Neuronal stem cell (in vitro differentiated cells): ENCODE measurements around the gene LEPR.

ENCODE experiments used
- DNase-seq: peaks from one replicate; pipeline ENCODE4 v3.0.0-alpha.2; 2013; ENCODE audit warnings: low spot score
- H2AFZ ChIP-seq: one replicate; pipeline ENCODE4 v1.6.1; 2013; ENCODE audit warnings: mild to moderate bottlenecking, low read length, inconsistent platforms
- H2AK5ac ChIP-seq: 2 replicates; pipeline ENCODE4 v1.6.1; 2013; ENCODE audit warnings: low read depth, mild to moderate bottlenecking, inconsistent platforms, low read length, moderate library complexity, mixed read lengths
- H2BK120ac ChIP-seq: 2 replicates; pipeline ENCODE4 v1.6.1; 2013; ENCODE audit warnings: low read depth, mild to moderate bottlenecking, inconsistent platforms, low read length, moderate library complexity, mixed read lengths
- H2BK12ac ChIP-seq: one replicate; pipeline ENCODE4 v1.6.1; 2013; ENCODE audit warnings: low read length, inconsistent platforms
- H2BK15ac ChIP-seq: 2 replicates; pipeline ENCODE4 v1.6.1; 2013; ENCODE audit warnings: mild to moderate bottlenecking, low read length, inconsistent platforms, mixed read lengths
- H2BK5ac ChIP-seq: one replicate; pipeline ENCODE4 v1.6.1; 2013; ENCODE audit warnings: inconsistent platforms, mild to moderate bottlenecking, low read length, moderate library complexity
- H3K14ac ChIP-seq: one replicate; pipeline ENCODE4 v1.6.1; 2013; ENCODE audit warnings: low read length, inconsistent platforms
- H3K18ac ChIP-seq: 2 replicates; pipeline ENCODE4 v1.6.1; 2013; ENCODE audit warnings: low read length, inconsistent platforms
- H3K23ac ChIP-seq: 2 replicates; pipeline ENCODE4 v1.6.1; 2013; ENCODE audit warnings: low read depth, mild to moderate bottlenecking, mixed read lengths, low read length, inconsistent platforms; ENCODE audit not compliant: poor library complexity
- H3K27ac ChIP-seq: replicated peaks from 3 replicates; pipeline ENCODE4 v1.5.1; 2013; ENCODE audit warnings: low read length, inconsistent platforms
- H3K27me3 ChIP-seq, 3 experiments: 2 replicates each; pipeline ENCODE4 v1.6.1; 2013; ENCODE audit warnings: low read length in 3 of 3, mild to moderate bottlenecking in 2 of 3, inconsistent platforms in 1 of 3, low read depth in 1 of 3, mixed read lengths in 1 of 3, moderate library complexity in 1 of 3; ENCODE audit not compliant: control insufficient read depth in 3 of 3, insufficient read depth in 3 of 3
- H3K36me3 ChIP-seq, 2 donors: replicated peaks in 1 of 2; 2 replicates each; pipeline ENCODE4 v1.6.1; 2013; ENCODE audit warnings: low read length in 2 of 2; ENCODE audit not compliant: control insufficient read depth in 2 of 2, insufficient read depth in 2 of 2
- H3K4ac ChIP-seq: 2 replicates; pipeline ENCODE4 v1.6.1; 2013; ENCODE audit warnings: inconsistent platforms, mild to moderate bottlenecking, low read length, moderate library complexity
- H3K4me1 ChIP-seq, 2 donors: 1 replicate in 1 of 2; 2 replicates in 1 of 2; pipeline ENCODE4 v1.6.1; 2013; ENCODE audit warnings: low read length in 2 of 2, low read depth in 1 of 2; ENCODE audit not compliant: control insufficient read depth in 2 of 2, insufficient read depth in 1 of 2
- H3K4me2 ChIP-seq: one replicate; pipeline ENCODE4 v1.6.1; 2013; ENCODE audit warnings: mild to moderate bottlenecking, low read length, inconsistent platforms; ENCODE audit not compliant: insufficient read depth, poor library complexity, severe bottlenecking
- H3K4me3 ChIP-seq, 2 donors: 2 replicates each; pipeline ENCODE4 v1.5.1; 2013; ENCODE audit warnings: low read length in 2 of 2, mild to moderate bottlenecking in 2 of 2, inconsistent platforms in 1 of 2, moderate library complexity in 1 of 2
- H3K79me1 ChIP-seq: one replicate; pipeline ENCODE4 v1.6.1; 2013; ENCODE audit warnings: low read depth, mild to moderate bottlenecking, inconsistent platforms, low read length, moderate library complexity
- H3K9ac ChIP-seq: one replicate; pipeline ENCODE4 v1.6.1; 2013; ENCODE audit warnings: mild to moderate bottlenecking, low read depth, low read length, inconsistent platforms; ENCODE audit not compliant: poor library complexity
- H3K9me3 ChIP-seq, 2 donors: replicated peaks in 1 of 2; 2 replicates each; pipeline versions ENCODE3 to v1.6.1; 2013; ENCODE audit warnings: low read length in 2 of 2, mild to moderate bottlenecking in 2 of 2, inconsistent platforms in 1 of 2, low read depth in 1 of 2, mixed read lengths in 1 of 2, moderate library complexity in 1 of 2; ENCODE audit not compliant: control insufficient read depth in 2 of 2, insufficient read depth in 1 of 2
- H4K8ac ChIP-seq: one replicate; pipeline ENCODE4 v1.6.1; 2013; ENCODE audit warnings: low read depth, mild to moderate bottlenecking, inconsistent platforms, low read length, moderate library complexity
- H4K91ac ChIP-seq: one replicate; pipeline ENCODE4 v1.6.1; 2013; ENCODE audit warnings: low read length, low read depth, mild to moderate bottlenecking, inconsistent platforms; ENCODE audit not compliant: poor library complexity
- WGBS, 2 donors: extraction: QIAGEN DNeasy Blood & Tissue Kit; methylation state at CpG; one replicate each; pipeline ENCODE4 v1.1.7; 2013; ENCODE audit warnings: missing lambda C conversion rate in 2 of 2, mixed read lengths in 1 of 2; ENCODE audit not compliant: insufficient read length in 2 of 2, insufficient replicate concordance in 1 of 2; ENCODE audit errors: extremely low coverage in 2 of 2; 5-methylcytosine and 5-hydroxymethylcytosine counted together

Gene LEPR

GRCh38 chr1:65393928-65394327 is 26.5 kb upstream of the LEPR start:
- H3K27me3 ChIP-seq: no peaks in the 10 kb centered on the region
- no peak overlapping the region for H2AK5ac ChIP-seq
- H3K4me3 ChIP-seq: no peak overlapping the region
- WGBS, 2 donors: no CpG with 5 or more reads among the region's 1 CpG
- H3K27ac ChIP-seq: no peak overlapping the region
- H2AFZ ChIP-seq: no peak overlapping the region
- H3K4me2 ChIP-seq: no peak overlapping the region
- no peak overlapping the region for H2BK5ac ChIP-seq
- no peak overlapping the region for H3K14ac ChIP-seq
- H4K8ac ChIP-seq: no peak overlapping the region
- H3K79me1 ChIP-seq: no peaks in the 10 kb centered on the region
- H3K18ac ChIP-seq: no peak overlapping the region
- no peak overlapping the region for H2BK120ac ChIP-seq
- no peak overlapping the region for H4K91ac ChIP-seq
- H3K23ac ChIP-seq: no peak overlapping the region
- no peak overlapping the region for H2BK12ac ChIP-seq
- H3K4ac ChIP-seq: no peak overlapping the region
- no peaks in the 10 kb centered on the region for H3K9me3 ChIP-seq
- no peak overlapping the region for H3K9ac ChIP-seq
- DNase-seq: no peak
- H3K36me3 ChIP-seq: peaks cover 0 to 3% of the 10 kb centered on the region in 2 donors
- H3K4me1 ChIP-seq: no peaks in the 10 kb centered on the region
- no peak overlapping the region for H2BK15ac ChIP-seq

- no peak overlapping the region for H2BK15ac ChIP-seq
- DNase-seq: no peak
- no peak overlapping the region for H3K4me2 ChIP-seq
- no peaks in the 10 kb centered on the region for H3K79me1 ChIP-seq
- H3K14ac ChIP-seq: no peak overlapping the region
- no peak overlapping the region for H2AK5ac ChIP-seq
- H3K23ac ChIP-seq: no peak overlapping the region
- no peaks in the 10 kb centered on the region for H3K4me1 ChIP-seq
- no peaks in the 10 kb centered on the region for H3K9me3 ChIP-seq
- H2BK12ac ChIP-seq: no peak overlapping the region
- H3K27me3 ChIP-seq: no peaks in the 10 kb centered on the region
- no peak overlapping the region for H3K4me3 ChIP-seq
- H2BK5ac ChIP-seq: no peak overlapping the region
- no peak overlapping the region for H2BK120ac ChIP-seq
- no CpG with 5 or more reads among the region's 3 CpGs for WGBS, 2 donors
- no peak overlapping the region for H4K91ac ChIP-seq
- no peak overlapping the region for H2AFZ ChIP-seq
- H3K36me3 ChIP-seq: peaks cover 0 to 5% of the 10 kb centered on the region in 2 donors
- H3K27ac ChIP-seq: no peak overlapping the region
- no peak overlapping the region for H3K18ac ChIP-seq
- H3K9ac ChIP-seq: no peak overlapping the region
- no peak overlapping the region for H3K4ac ChIP-seq
- H4K8ac ChIP-seq: no peak overlapping the region
These were observed 24.4 kb upstream of the LEPR start for GRCh38 chr1:65395887-65396612.

GRCh38 chr1:65398083-65398482 is 22.4 kb upstream of the LEPR start:
- no peak for DNase-seq
- no peak overlapping the region for H2AK5ac ChIP-seq
- H2BK5ac ChIP-seq: no peak overlapping the region
- no peaks in the 10 kb centered on the region for H3K27me3 ChIP-seq
- H2AFZ ChIP-seq: no peak overlapping the region
- no peak overlapping the region for H4K91ac ChIP-seq
- H3K23ac ChIP-seq: no peak overlapping the region
- no peaks in the 10 kb centered on the region for H3K4me1 ChIP-seq
- H3K36me3 ChIP-seq: peaks cover 0 to 1% of the 10 kb centered on the region in 2 donors
- no peak overlapping the region for H4K8ac ChIP-seq
- no peaks in the 10 kb centered on the region for H3K79me1 ChIP-seq
- no peak overlapping the region for H3K18ac ChIP-seq
- H3K4me2 ChIP-seq: no peak overlapping the region
- no peak overlapping the region for H2BK120ac ChIP-seq
- no peak overlapping the region for H3K4ac ChIP-seq
- H3K9ac ChIP-seq: no peak overlapping the region
- no peak overlapping the region for H3K4me3 ChIP-seq
- no peak overlapping the region for H3K27ac ChIP-seq
- no CpG with 5 or more reads among the region's 1 CpG for WGBS, 2 donors
- no peak overlapping the region for H3K14ac ChIP-seq
- H2BK12ac ChIP-seq: no peak overlapping the region
- H2BK15ac ChIP-seq: no peak overlapping the region
- peaks cover 0 to 2% of the 10 kb centered on the region in 2 donors for H3K9me3 ChIP-seq

- no peak for DNase-seq
- Histone ChIP-seq H2BK15ac (no peak overlapping the region), H3K18ac (no peak overlapping the region), H2AK5ac (no peak overlapping the region), H3K9ac (no peak overlapping the region), H4K91ac (no peak overlapping the region), H4K8ac (no peak overlapping the region), H3K27me3 (no peaks in the 10 kb centered on the region), H3K4ac (no peak overlapping the region), H2AFZ (no peak overlapping the region), H3K79me1 (no peaks in the 10 kb centered on the region), H3K4me1 (no peaks in the 10 kb centered on the region), H3K27ac (no peak overlapping the region), H3K9me3 (peaks cover 0 to 2% of the 10 kb centered on the region in 2 donors), H3K23ac (no peak overlapping the region), H3K4me3 (no peak overlapping the region), H2BK12ac (no peak overlapping the region), H2BK5ac (no peak overlapping the region), H3K14ac (no peak overlapping the region), H2BK120ac (no peak overlapping the region), H3K36me3 (peaks cover 0 to 1% of the 10 kb centered on the region in 2 donors), H3K4me2 (no peak overlapping the region)
- WGBS, 2 donors: no CpG with 5 or more reads among the region's 1 CpG
These were observed 21.5 kb upstream of the LEPR start for GRCh38 chr1:65399003-65399402.
